ENCODE results near the gene MRPL36. TPM values are rescaled to one million over a fixed set of nuclear protein-coding genes. Genes with fewer than 3 reads are reported as not detected.
A peak's percentile ranks its signal among the peaks of the same experiment; 100 is the strongest.

Gene MRPL36
- total RNA-seq, 1 experiment from 2014 or later = 134 TPM

GRCh38 chr5:1797103-1797800, 2.4 kb downstream of the MRPL36 start:
- DNase-seq (ENCODE audit: low read depth) = no peak

GRCh38 chr5:1796371-1797102, 3.1 kb downstream of the MRPL36 start:
- no peak for DNase-seq (ENCODE audit: low read depth)

GRCh38 chr5:1795931-1796330, 3.7 kb downstream of the MRPL36 start:
- DNase-seq (ENCODE audit: low read depth) = no peak

- DNase-seq (ENCODE audit: low read depth) = no peak
These were observed 4.1 kb downstream of the MRPL36 start for GRCh38 chr5:1795506-1795905.

- no peak for DNase-seq (ENCODE audit: low read depth)
These were observed 4.7 kb downstream of the MRPL36 start for GRCh38 chr5:1794901-1795290.

GRCh38 chr5:1793966-1794900, 5.4 kb downstream of the MRPL36 start:
- DNase-seq (ENCODE audit: low read depth) = peak; percentile 83

- peak; percentile 54 for DNase-seq (ENCODE audit: low read depth)
These were observed 6.3 kb downstream of the MRPL36 start for GRCh38 chr5:1793301-1793740.

GRCh38 chr5:1792842-1793266, 6.8 kb downstream of the MRPL36 start:
- peak; percentile 97 for DNase-seq (ENCODE audit: low read depth)

- DNase-seq (ENCODE audit: low read depth) = no peak
These were observed 8.5 kb downstream of the MRPL36 start for GRCh38 chr5:1791176-1791575.

GRCh38 chr5:1789834-1790471, 9.7 kb downstream of the MRPL36 start:
- peak; percentile 77 for DNase-seq (ENCODE audit: low read depth)

- peak; percentile 85 for DNase-seq (ENCODE audit: low read depth)
These were observed 10.2 kb downstream of the MRPL36 start for GRCh38 chr5:1789438-1789833.

- DNase-seq (ENCODE audit: low read depth) = no peak
These were observed 10.8 kb downstream of the MRPL36 start for GRCh38 chr5:1788828-1789227.

- no peak for DNase-seq (ENCODE audit: low read depth)
These were observed 11.4 kb downstream of the MRPL36 start for GRCh38 chr5:1788200-1788599.

- no peak for DNase-seq (ENCODE audit: low read depth)
These were observed 12.1 kb downstream of the MRPL36 start for GRCh38 chr5:1787472-1788047.

GRCh38 chr5:1786621-1787471, 12.8 kb downstream of the MRPL36 start:
- DNase-seq (ENCODE audit: low read depth) = no peak

- DNase-seq (ENCODE audit: low read depth) = no peak
These were observed 13.7 kb downstream of the MRPL36 start for GRCh38 chr5:1785984-1786383.

- DNase-seq (ENCODE audit: low read depth) = no peak
These were observed 14.6 kb downstream of the MRPL36 start for GRCh38 chr5:1785062-1785461.

GRCh38 chr5:1784197-1785050, 15.2 kb downstream of the MRPL36 start:
- no peak for DNase-seq (ENCODE audit: low read depth)

- no peak for DNase-seq (ENCODE audit: low read depth)
These were observed 16.5 kb downstream of the MRPL36 start for GRCh38 chr5:1783216-1783554.
